ENCODE results near the gene ME3. TPM values are rescaled to one million over a fixed set of nuclear protein-coding genes. Genes with fewer than 3 reads are reported as not detected.

The ME3 gene
- total RNA-seq, 6 experiments from 2014 or later: 1.9 to 8.5 (median 4.6) TPM

- no peak overlapping the region for H3K27ac ChIP-seq
- WGBS (ENCODE audit: insufficient coverage, low coverage, low lambda C conversion rate, missing lambda C conversion rate): 97% methylated on average over 5 of the region's 5 CpGs
- H3K9me3 ChIP-seq: no peaks in the 10 kb centered on the region
- no peaks in the 10 kb centered on the region for H3K36me3 ChIP-seq
- no peaks in the 10 kb centered on the region for H3K4me1 ChIP-seq
- no peak overlapping the region for H3K4me3 ChIP-seq
- H3K27me3 ChIP-seq: no peaks in the 10 kb centered on the region
- intact Hi-C loops (cut with DNase I): no loop called here
- ATAC-seq (no peak), DNase-seq (no peak)
- TF ChIP-seq POLR2A (IDR thresholded peaks at IDR 0.05) (no peak), CTCF (IDR thresholded peaks at IDR 0.05) (no peak)
Measured at GRCh38 chr11:86713552-86713951, 41.1 kb upstream of the ME3 start.

- Histone ChIP-seq H3K4me3 (no peak overlapping the region), H3K36me3 (no peaks in the 10 kb centered on the region), H3K9me3 (no peaks in the 10 kb centered on the region), H3K4me1 (peaks cover 0 to 8% (median 0%) of the 10 kb centered on the region in 4 donors), H3K27me3 (no peaks in the 10 kb centered on the region), H3K27ac (no peak overlapping the region)
- no peak for ATAC-seq
- intact Hi-C loops (cut with DNase I): no loop called here
- TF ChIP-seq POLR2A (IDR thresholded peaks at IDR 0.05) (no peak), CTCF (IDR thresholded peaks at IDR 0.05) (no peak)
- no peak for DNase-seq
Measured at GRCh38 chr11:86710936-86711335, 38.5 kb upstream of the ME3 start.

GRCh38 chr11:86708669-86709068 is 36.3 kb upstream of the ME3 start:
- Histone ChIP-seq H3K4me3 (no peak overlapping the region), H3K36me3 (no peaks in the 10 kb centered on the region), H3K9me3 (no peaks in the 10 kb centered on the region), H3K27ac (no peak overlapping the region), H3K4me1 (peaks cover 0 to 8% (median 0%) of the 10 kb centered on the region in 4 donors), H3K27me3 (no peaks in the 10 kb centered on the region)
- TF ChIP-seq POLR2A (IDR thresholded peaks at IDR 0.05): no peak
- TF ChIP-seq CTCF (IDR thresholded peaks at IDR 0.05): no peak
- DNase-seq (no peak), ATAC-seq (no peak)
- 80% methylated on average over 2 of the region's 2 CpGs for WGBS (ENCODE audit: insufficient coverage, low coverage, low lambda C conversion rate, missing lambda C conversion rate)
- intact Hi-C loops (cut with DNase I): no loop called here

- TF ChIP-seq POLR2A (IDR thresholded peaks at IDR 0.05) (no peak), CTCF (IDR thresholded peaks at IDR 0.05) (no peak)
- no peak for DNase-seq
- Histone ChIP-seq H3K4me1 (peaks cover 0 to 14% (median 0%) of the 10 kb centered on the region in 4 donors), H3K9me3 (no peaks in the 10 kb centered on the region), H3K4me3 (no peak overlapping the region), H3K27ac (no peak overlapping the region), H3K27me3 (no peaks in the 10 kb centered on the region), H3K36me3 (no peaks in the 10 kb centered on the region)
- ATAC-seq: peak; percentile 70 to 82 (median 77)
- intact Hi-C loops (cut with DNase I): no loop called here
- WGBS (ENCODE audit: insufficient coverage, low coverage, low lambda C conversion rate, missing lambda C conversion rate): 43% methylated on average over 5 of the region's 5 CpGs
Measured at GRCh38 chr11:86706338-86707131, 34.1 kb upstream of the ME3 start.

All from right lobe of liver (tissue), 6 donors.